Bronchial epithelial cell (primary cell): Measurements from ENCODE around the gene AGBL4. TPM values are rescaled to one million over a fixed set of nuclear protein-coding genes. Genes with fewer than 3 reads are reported as not detected.

Experiments
- DNase-seq: peaks from one replicate; pipeline ENCODE4 v3.0.0-alpha.2; 2010; ENCODE audit warnings: low read depth
- FAIRE-seq: peaks from 2 replicates; lab custom pipeline; 2011; peaks lifted over from hg19 to GRCh38; lab: Jason Lieb, UNC
- H3K27me3 ChIP-seq: 2 replicates; pipeline ENCODE4 v1.5.1; 2011; ENCODE audit warnings: low read length; ENCODE audit not compliant: control insufficient read depth, insufficient read depth
- H3K36me3 ChIP-seq: 2 replicates; pipeline ENCODE4 v1.5.1; 2011; ENCODE audit warnings: low read length; ENCODE audit not compliant: control insufficient read depth, insufficient read depth
- H3K4me3 ChIP-seq: 2 replicates; pipeline ENCODE4 v1.5.1; 2011; ENCODE audit warnings: mild to moderate bottlenecking, low read depth, low read length, control low read depth
- CTCF ChIP-seq: IDR thresholded peaks from 2 replicates; pipeline ENCODE4 v1.5.1; 2011; ENCODE audit warnings: mild to moderate bottlenecking, moderate library complexity, low read length, control low read depth, inconsistent platforms; ENCODE audit not compliant: insufficient read depth, severe bottlenecking
- total RNA-seq: library from RNA; depleted of rRNA; stranded (reverse); fragments of >200 nt; gene quantifications from 2 replicates; pipeline ENCODE4 v1.2.1, GENCODE V29; 2014

Gene AGBL4
- total RNA-seq, 1 donor from 2014 or later: not detected

- H3K4me3 ChIP-seq: no peak overlapping the region
- no peaks in the 10 kb centered on the region for H3K27me3 ChIP-seq
- TF ChIP-seq CTCF: no peak
- FAIRE-seq (no peak), DNase-seq (peak; percentile 83)
- H3K36me3 ChIP-seq: no peaks in the 10 kb centered on the region
Observed at GRCh38 chr1:48701445-48701844, 1322.3 kb downstream of the AGBL4 start.

- TF ChIP-seq CTCF: peak; percentile 93
- Histone ChIP-seq H3K36me3 (no peaks in the 10 kb centered on the region), H3K4me3 (no peak overlapping the region), H3K27me3 (no peaks in the 10 kb centered on the region)
- FAIRE-seq (no peak), DNase-seq (no peak)
Observed at GRCh38 chr1:48697066-48697707, 1326.6 kb downstream of the AGBL4 start.

GRCh38 chr1:48695161-48695560 is 1328.6 kb downstream of the AGBL4 start:
- no peak for TF ChIP-seq CTCF
- DNase-seq (no peak), FAIRE-seq (no peak)
- H3K36me3 ChIP-seq: no peaks in the 10 kb centered on the region
- H3K27me3 ChIP-seq: no peaks in the 10 kb centered on the region
- H3K4me3 ChIP-seq: no peak overlapping the region

GRCh38 chr1:48693674-48694320 is 1330.0 kb downstream of the AGBL4 start:
- FAIRE-seq (no peak), DNase-seq (peak; percentile 78)
- Histone ChIP-seq H3K4me3 (no peak overlapping the region), H3K36me3 (no peaks in the 10 kb centered on the region), H3K27me3 (no peaks in the 10 kb centered on the region)
- no peak for TF ChIP-seq CTCF

GRCh38 chr1:48693180-48693579 is 1330.6 kb downstream of the AGBL4 start:
- Histone ChIP-seq H3K4me3 (no peak overlapping the region), H3K36me3 (no peaks in the 10 kb centered on the region), H3K27me3 (no peaks in the 10 kb centered on the region)
- peak; percentile 43 for DNase-seq
- FAIRE-seq: peak; percentile 18
- no peak for TF ChIP-seq CTCF

- DNase-seq: peak; percentile 20
- TF ChIP-seq CTCF: no peak
- H3K4me3 ChIP-seq: no peak overlapping the region
- FAIRE-seq: no peak
- H3K36me3 ChIP-seq: no peaks in the 10 kb centered on the region
- no peaks in the 10 kb centered on the region for H3K27me3 ChIP-seq
Observed at GRCh38 chr1:48692235-48692634, 1331.5 kb downstream of the AGBL4 start.
